NB4 (cell line): ENCODE results near the gene TMEM260.

Source experiments
- DNase-seq: peaks from one replicate; pipeline ENCODE4 v3.0.0; 2010; ENCODE audit warnings: low read depth
- H3K4me3 ChIP-seq: one replicate; pipeline ENCODE4 v1.5.1; 2011; ENCODE audit warnings: mild to moderate bottlenecking, low read depth, low read length, moderate library complexity
- MAX ChIP-seq: IDR thresholded peaks from 2 replicates; pipeline ENCODE4 v1.6.1; 2011; ENCODE audit warnings: low read depth, low read length
- MYC ChIP-seq: IDR thresholded peaks from 2 replicates; pipeline ENCODE4 v1.6.1; 2011; ENCODE audit warnings: low read depth, low read length
- POLR2A ChIP-seq: IDR thresholded peaks from 2 replicates; pipeline ENCODE4 v1.6.1; 2011; ENCODE audit warnings: mild to moderate bottlenecking; ENCODE audit not compliant: insufficient read length; ENCODE audit errors: extremely low read depth
- TF ChIP-seq, protein P1 (sequence below): IDR thresholded peaks from one replicate; pipeline ENCODE4 v1.5.1; 2012; ENCODE audit warnings: low read depth, low read length

Gene TMEM260

DNA sequence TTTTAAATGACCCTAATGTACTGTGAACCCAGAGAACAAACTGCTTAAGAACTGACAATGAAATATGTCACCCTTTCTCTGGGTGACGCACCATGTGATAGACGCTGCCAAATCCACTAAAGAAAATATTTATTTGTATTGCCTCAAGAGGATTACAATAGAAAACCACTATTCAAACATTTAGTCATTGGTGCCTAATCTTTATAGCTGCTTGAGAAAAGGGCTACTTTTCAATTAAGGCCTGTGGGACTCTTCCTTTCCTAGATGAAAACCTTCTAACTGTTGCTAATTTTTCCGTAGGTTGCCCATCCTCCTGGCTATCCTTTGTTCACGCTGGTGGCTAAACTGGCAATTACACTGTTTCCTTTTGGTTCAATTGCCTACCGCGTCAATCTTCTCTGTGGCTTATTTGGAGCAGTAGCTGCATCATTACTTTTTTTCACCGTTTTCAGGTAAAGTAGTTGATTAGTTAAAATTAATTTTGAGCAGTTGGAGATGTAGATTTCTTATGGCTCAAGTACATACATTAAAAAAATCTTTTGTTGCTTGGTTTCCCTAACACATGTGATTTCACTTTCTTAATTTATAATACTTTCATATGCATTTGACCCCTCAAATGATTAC lies 6.0 kb downstream of the TMEM260 start:
- TF ChIP-seq, protein P1, sequence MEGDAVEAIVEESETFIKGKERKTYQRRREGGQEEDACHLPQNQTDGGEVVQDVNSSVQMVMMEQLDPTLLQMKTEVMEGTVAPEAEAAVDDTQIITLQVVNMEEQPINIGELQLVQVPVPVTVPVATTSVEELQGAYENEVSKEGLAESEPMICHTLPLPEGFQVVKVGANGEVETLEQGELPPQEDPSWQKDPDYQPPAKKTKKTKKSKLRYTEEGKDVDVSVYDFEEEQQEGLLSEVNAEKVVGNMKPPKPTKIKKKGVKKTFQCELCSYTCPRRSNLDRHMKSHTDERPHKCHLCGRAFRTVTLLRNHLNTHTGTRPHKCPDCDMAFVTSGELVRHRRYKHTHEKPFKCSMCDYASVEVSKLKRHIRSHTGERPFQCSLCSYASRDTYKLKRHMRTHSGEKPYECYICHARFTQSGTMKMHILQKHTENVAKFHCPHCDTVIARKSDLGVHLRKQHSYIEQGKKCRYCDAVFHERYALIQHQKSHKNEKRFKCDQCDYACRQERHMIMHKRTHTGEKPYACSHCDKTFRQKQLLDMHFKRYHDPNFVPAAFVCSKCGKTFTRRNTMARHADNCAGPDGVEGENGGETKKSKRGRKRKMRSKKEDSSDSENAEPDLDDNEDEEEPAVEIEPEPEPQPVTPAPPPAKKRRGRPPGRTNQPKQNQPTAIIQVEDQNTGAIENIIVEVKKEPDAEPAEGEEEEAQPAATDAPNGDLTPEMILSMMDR: no peak
- no peak for TF ChIP-seq POLR2A
- TF ChIP-seq MYC: no peak
- no peak for TF ChIP-seq MAX
- no peak overlapping the region for H3K4me3 ChIP-seq
- no peak for DNase-seq

GRCh38 chr14:56587701-56588100 lies 8.1 kb downstream of the TMEM260 start:
- no peak overlapping the region for H3K4me3 ChIP-seq
- no peak for DNase-seq
- TF ChIP-seq MAX: no peak
- TF ChIP-seq MYC: no peak
- TF ChIP-seq, protein P1: no peak
- TF ChIP-seq POLR2A: no peak

GRCh38 chr14:56590535-56590960 lies 10.9 kb downstream of the TMEM260 start:
- H3K4me3 ChIP-seq: no peak overlapping the region
- TF ChIP-seq MYC (no peak), POLR2A (no peak), MAX (no peak)
- TF ChIP-seq, protein P1: no peak
- no peak for DNase-seq

- H3K4me3 ChIP-seq: no peak overlapping the region
- TF ChIP-seq MYC (no peak), MAX (no peak), POLR2A (no peak)
- TF ChIP-seq, protein P1: no peak
- DNase-seq: no peak
Measured at GRCh38 chr14:56592746-56593544, 13.3 kb downstream of the TMEM260 start.

- TF ChIP-seq, protein P1: no peak
- TF ChIP-seq MAX (no peak), MYC (no peak), POLR2A (no peak)
- DNase-seq: no peak
- H3K4me3 ChIP-seq: no peak overlapping the region
Measured at GRCh38 chr14:56594428-56594827, 14.8 kb downstream of the TMEM260 start.
